Measurements from ENCODE around the gene CD300LD.

Gene CD300LD

GRCh38 chr17:74555427-74555940 lies 36.6 kb downstream of the CD300LD start:
- no peak for DNase-seq (ENCODE audit: extremely low read depth, low read depth)
- no peak overlapping the region for H3K4me3 ChIP-seq (replicated peaks; ENCODE audit: low read depth, low read length)
- TF ChIP-seq CTCF (IDR thresholded peaks at IDR 0.05; ENCODE audit: low read depth, low read length, missing control alignments), result no peak

- DNase-seq (ENCODE audit: extremely low read depth, low read depth), result no peak
- no peak overlapping the region for H3K4me3 ChIP-seq (replicated peaks; ENCODE audit: low read depth, low read length)
- TF ChIP-seq CTCF (IDR thresholded peaks at IDR 0.05; ENCODE audit: low read depth, low read length, missing control alignments), result no peak
These were observed 37.2 kb downstream of the CD300LD start for GRCh38 chr17:74554909-74555308.

- H3K4me3 ChIP-seq (replicated peaks; ENCODE audit: low read depth, low read length), result no peak overlapping the region
- TF ChIP-seq CTCF (IDR thresholded peaks at IDR 0.05; ENCODE audit: low read depth, low read length, missing control alignments), result no peak
- no peak for DNase-seq (ENCODE audit: extremely low read depth, low read depth)
These were observed 40.0 kb downstream of the CD300LD start for GRCh38 chr17:74552037-74552436.

GRCh38 chr17:74550602-74551001 lies 41.5 kb downstream of the CD300LD start:
- DNase-seq (ENCODE audit: extremely low read depth, low read depth), result no peak
- no peak for TF ChIP-seq CTCF (IDR thresholded peaks at IDR 0.05; ENCODE audit: low read depth, low read length, missing control alignments)
- H3K4me3 ChIP-seq (replicated peaks; ENCODE audit: low read depth, low read length), result no peak overlapping the region

- DNase-seq (ENCODE audit: extremely low read depth, low read depth), result no peak
- TF ChIP-seq CTCF (IDR thresholded peaks at IDR 0.05; ENCODE audit: low read depth, low read length, missing control alignments), result no peak
- H3K4me3 ChIP-seq (replicated peaks; ENCODE audit: low read depth, low read length), result no peak overlapping the region
These were observed 42.7 kb downstream of the CD300LD start for GRCh38 chr17:74549343-74549742.

GRCh38 chr17:74547736-74548135 lies 44.3 kb downstream of the CD300LD start:
- no peak for TF ChIP-seq CTCF (IDR thresholded peaks at IDR 0.05; ENCODE audit: low read depth, low read length, missing control alignments)
- DNase-seq (ENCODE audit: extremely low read depth, low read depth), result no peak
- no peak overlapping the region for H3K4me3 ChIP-seq (replicated peaks; ENCODE audit: low read depth, low read length)

- H3K4me3 ChIP-seq (replicated peaks; ENCODE audit: low read depth, low read length), result no peak overlapping the region
- DNase-seq (ENCODE audit: extremely low read depth, low read depth), result no peak
- TF ChIP-seq CTCF (IDR thresholded peaks at IDR 0.05; ENCODE audit: low read depth, low read length, missing control alignments), result no peak
These were observed 44.8 kb downstream of the CD300LD start for GRCh38 chr17:74547264-74547663.
